Stomach (tissue), 9 donors: ENCODE data around the gene PPM1L. TPM values are rescaled to one million over a fixed set of nuclear protein-coding genes. Genes with fewer than 3 reads are reported as not detected.

ENCODE experiments used
- DNase-seq, 2 donors: peaks; one replicate each; pipeline versions ENCODE4 v3.0.0 to v3.0.0-alpha.2; 2013 to 2019
- H3K27ac ChIP-seq, 5 donors: fragments of 200-600 bp in 4 of 5; sonication (generic) in 4 of 5; one replicate each; pipeline ENCODE4 v1.5.1; 2013 to 2019; ENCODE audit warnings: mild to moderate bottlenecking in 1 of 5, moderate library complexity in 1 of 5
- H3K27me3 ChIP-seq, 3 donors: fragments of 200-600 bp; sonication (generic); one replicate each; pipeline ENCODE4 v1.5.1; 2017 to 2019; ENCODE audit warnings: mixed run types in 1 of 3
- H3K36me3 ChIP-seq, 4 donors: fragments of 200-600 bp; sonication (generic); 1 replicate in 3 of 4; 2 replicates in 1 of 4; pipeline ENCODE4 v1.5.1; 2016 to 2019
- H3K4me1 ChIP-seq, 4 donors: fragments of 200-600 bp; sonication (generic); one replicate each; pipeline ENCODE4 v1.5.1; 2016 to 2019
- H3K4me3 ChIP-seq, 4 donors: fragments of 200-600 bp; sonication (generic) in 3 of 4; one replicate each; pipeline ENCODE4 v1.5.1; 2016 to 2019; ENCODE audit warnings: mild to moderate bottlenecking in 1 of 4
- H3K9me3 ChIP-seq, 4 donors: fragments of 200-600 bp; sonication (generic); one replicate each; pipeline ENCODE4 v1.5.1; 2016 to 2019
- CTCF ChIP-seq, 7 experiments: fragments of 450-650 bp in 4 of 7; fragments of 200-600 bp in 3 of 7; sonication (generic) in 3 of 7; IDR thresholded peaks; one replicate each; pipeline ENCODE4 v1.5.1; 2016 to 2019; ENCODE audit warnings: antibody characterized with exemption in 7 of 7, control low read depth in 2 of 7, mild to moderate bottlenecking in 1 of 7
- EP300 ChIP-seq: sonication (generic); formaldehyde crosslinking; IDR thresholded peaks from one replicate; pipeline ENCODE4 v1.6.1; 2017; ENCODE audit warnings: antibody characterized with exemption
- POLR2A ChIP-seq, 4 donors: fragments of 450-650 bp; IDR thresholded peaks; one replicate each; pipeline ENCODE4 v1.6.1; 2016; ENCODE audit warnings: antibody characterized with exemption in 4 of 4, control low read depth in 2 of 4, mild to moderate bottlenecking in 1 of 4, moderate library complexity in 1 of 4
- POLR2AphosphoS5 ChIP-seq, 3 donors: sonication (generic); formaldehyde crosslinking; IDR thresholded peaks; one replicate each; pipeline ENCODE4 v1.6.1; 2016; ENCODE audit warnings: antibody characterized with exemption in 3 of 3
- WGBS, 5 donors: extraction: QIAGEN DNeasy Blood & Tissue Kit in 3 of 5; methylation state at CpG; one replicate each; pipeline versions ENCODE4 v1.1.5 to v1.1.7; 2013 to 2018; 5-methylcytosine and 5-hydroxymethylcytosine counted together
- intact Hi-C: fragments of 100-400 bp; cut with DNase I; formaldehyde crosslinking; loops from one replicate; pipeline ENCODE4 v1.15.1; 2023; ENCODE audit warnings: low total_unique reads
- polyA plus RNA-seq, 3 donors: library from polyadenylated mRNA; stranded (reverse); fragments of 200-250 nt; gene quantifications; one replicate each; pipeline ENCODE4 v1.2.3, GENCODE V29; 2013
- total RNA-seq, 5 donors: library from RNA; depleted of rRNA; stranded (reverse); fragments of >200 nt; gene quantifications; one replicate each; pipeline versions ENCODE4 v1.1.0 to v1.2.3, GENCODE V29; 2014 to 2016
- donor health status: healthy with polysubstance abuse.
- donor health status: Bipolar disorder and iron deficiency.
- donor health status: healthy.

PPM1L gene
- total and polyA plus RNA-seq, 8 donors, result 0.61 to 45.1 (median 15.2) TPM

- Histone ChIP-seq H3K4me1 (no peaks in the 10 kb centered on the region), H3K27ac (no peak overlapping the region), H3K9me3 (no peaks in the 10 kb centered on the region), H3K36me3 (no peaks in the 10 kb centered on the region), H3K4me3 (no peak overlapping the region), H3K27me3 (no peaks in the 10 kb centered on the region)
- 86 to 95% (median 89%) methylated on average over 6 of the region's 6 CpGs for WGBS, 5 donors
- intact Hi-C loops, result no loop called here
- TF ChIP-seq POLR2AphosphoS5 (IDR thresholded peaks at IDR 0.05), result no peak
- no peak for TF ChIP-seq CTCF (IDR thresholded peaks at IDR 0.05)
- TF ChIP-seq EP300, result no peak
- TF ChIP-seq POLR2A (IDR thresholded peaks at IDR 0.05), result no peak
- no peak for DNase-seq
Measured at GRCh38 chr3:161051856-161052255, 295.8 kb downstream of the PPM1L start.

GRCh38 chr3:161054860-161055604, 299.0 kb downstream of the PPM1L start:
- no peak overlapping the region for H3K27ac ChIP-seq
- no peaks in the 10 kb centered on the region for H3K36me3 ChIP-seq
- H3K4me3 ChIP-seq, result no peak overlapping the region
- H3K4me1 ChIP-seq, result no peaks in the 10 kb centered on the region
- no peaks in the 10 kb centered on the region for H3K27me3 ChIP-seq
- no peaks in the 10 kb centered on the region for H3K9me3 ChIP-seq
- DNase-seq, result no peak
- TF ChIP-seq EP300, result no peak
- TF ChIP-seq POLR2A (IDR thresholded peaks at IDR 0.05), result no peak
- TF ChIP-seq CTCF (IDR thresholded peaks at IDR 0.05), result no peak
- TF ChIP-seq POLR2AphosphoS5 (IDR thresholded peaks at IDR 0.05), result no peak
- WGBS, 5 donors, result 76 to 84% (median 77%) methylated on average over 5 of the region's 5 CpGs
- intact Hi-C loops, result no loop called here

- intact Hi-C loops, result no loop called here
- TF ChIP-seq EP300 (no peak), CTCF (IDR thresholded peaks at IDR 0.05) (no peak), POLR2AphosphoS5 (IDR thresholded peaks at IDR 0.05) (no peak), POLR2A (IDR thresholded peaks at IDR 0.05) (no peak)
- peaks cover 0 to 25% (median 17%) of the 10 kb centered on the region in 4 donors for H3K36me3 ChIP-seq
- no peaks in the 10 kb centered on the region for H3K27me3 ChIP-seq
- no peak overlapping the region for H3K4me3 ChIP-seq
- 82 to 92% (median 88%) methylated on average over 5 of the region's 5 CpGs for WGBS, 5 donors
- H3K27ac ChIP-seq, result no peak overlapping the region
- no peaks in the 10 kb centered on the region for H3K9me3 ChIP-seq
- no peak for DNase-seq
- peaks cover 2 to 7% (median 6%) of the 10 kb centered on the region in 4 donors for H3K4me1 ChIP-seq
Measured at GRCh38 chr3:161064413-161064812, 308.4 kb downstream of the PPM1L start.

DNA sequence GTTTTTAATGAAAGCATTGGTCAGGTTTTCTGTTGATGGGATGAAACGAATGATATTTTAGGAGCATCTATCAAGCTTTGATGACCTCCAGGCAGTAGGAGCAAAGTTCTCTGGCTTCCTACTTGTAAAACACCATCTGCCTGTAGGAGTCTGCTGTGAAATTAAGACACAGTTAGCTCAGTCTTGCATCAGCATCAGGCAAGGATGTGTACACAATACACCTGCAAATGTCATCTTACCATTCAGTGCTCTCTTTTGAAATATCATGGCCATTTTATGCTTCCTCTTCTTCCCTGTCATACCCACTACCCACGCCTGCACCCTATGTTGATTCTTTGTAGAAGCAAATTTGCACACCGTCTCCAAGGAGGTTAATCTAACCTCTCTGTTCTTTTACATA, 310.9 kb downstream of the PPM1L start:
- H3K27ac ChIP-seq, result no peak overlapping the region
- H3K4me3 ChIP-seq, result no peak overlapping the region
- H3K27me3 ChIP-seq, result no peaks in the 10 kb centered on the region
- intact Hi-C loops, result no loop called here
- no peak for DNase-seq
- H3K4me1 ChIP-seq, result peaks cover 6 to 32% (median 16%) of the 10 kb centered on the region in 4 donors
- WGBS, 5 donors, result 71 to 84% (median 82%) methylated on average over 3 of the region's 3 CpGs
- H3K36me3 ChIP-seq, result peaks cover 0 to 33% (median 17%) of the 10 kb centered on the region in 4 donors
- H3K9me3 ChIP-seq, result no peaks in the 10 kb centered on the region
- TF ChIP-seq EP300, result no peak
- no peak for TF ChIP-seq CTCF (IDR thresholded peaks at IDR 0.05)
- no peak for TF ChIP-seq POLR2AphosphoS5 (IDR thresholded peaks at IDR 0.05)
- TF ChIP-seq POLR2A (IDR thresholded peaks at IDR 0.05), result no peak
